Caco-2 (cell line): ENCODE data around the gene FBXL4. TPM values are rescaled to one million over a fixed set of nuclear protein-coding genes. Genes with fewer than 3 reads are reported as not detected.

ENCODE experiments used
- BruUV-seq: library from RNA; stranded (reverse); fragments of 400-500 nt; replicated peaks from 2 replicates; lab custom pipeline; 2021; lab: Mats Ljungman, UMichigan
- CTCF ChIA-PET: fragments of 300-600 bp; sonication (Branson Sonifier 250); formaldehyde crosslinking; loops from one replicate; lab custom pipeline; 2022; ENCODE audit warnings: antibody characterized with exemption; lab: Charles Lee
- POLR2A ChIA-PET: fragments of 300-600 bp; sonication (Branson Sonifier 250); formaldehyde crosslinking; loops from one replicate; lab custom pipeline; 2022; ENCODE audit warnings: antibody characterized with exemption; lab: Charles Lee
- DNase-seq, 2 experiments: peaks; one replicate each; pipeline versions ENCODE4 v3.0.0 to v3.0.0-alpha.2; 2020 to 2022
- H3K27me3 ChIP-seq: replicated peaks from 2 replicates; pipeline ENCODE4 v1.6.0; 2011; ENCODE audit warnings: low read length; ENCODE audit not compliant: control insufficient read depth, insufficient read depth
- H3K36me3 ChIP-seq: 2 replicates; pipeline ENCODE4 v1.5.1; 2011; ENCODE audit warnings: low read length; ENCODE audit not compliant: control insufficient read depth, insufficient read depth
- H3K4me1 ChIP-seq: fragments of 250-450 bp; sonication (Bioruptor Pico); 2 replicates; pipeline ENCODE4 v1.5.1; 2020; ENCODE audit warnings: mild to moderate bottlenecking
- H3K4me3 ChIP-seq: 2 replicates; pipeline ENCODE4 v1.5.1; 2011; ENCODE audit warnings: low read depth, mild to moderate bottlenecking, control low read depth, low read length
- H3K9me3 ChIP-seq: fragments of 250-450 bp; sonication (Bioruptor Pico); 2 replicates; pipeline ENCODE4 v1.5.1; 2020; ENCODE audit warnings: mild to moderate bottlenecking, moderate library complexity
- H3K27ac Mint-ChIP-seq: one replicate; pipeline ENCODE4 v1.8.0; 2022; ENCODE audit warnings: mixed read lengths; ENCODE audit not compliant: unreplicated experiment
- H3K27me3 Mint-ChIP-seq: one replicate; pipeline ENCODE4 v1.8.0; 2022; ENCODE audit warnings: mixed read lengths; ENCODE audit not compliant: insufficient read depth, unreplicated experiment
- H3K36me3 Mint-ChIP-seq: one replicate; pipeline ENCODE4 v1.8.0; 2022; ENCODE audit warnings: mild to moderate bottlenecking, mixed read lengths; ENCODE audit not compliant: insufficient read depth, unreplicated experiment
- H3K4me1 Mint-ChIP-seq: one replicate; pipeline ENCODE4 v1.8.0; 2022; ENCODE audit warnings: low read depth, mixed read lengths; ENCODE audit not compliant: unreplicated experiment
- H3K4me3 Mint-ChIP-seq: one replicate; pipeline ENCODE4 v1.8.0; 2022; ENCODE audit warnings: mild to moderate bottlenecking, moderate library complexity, mixed read lengths; ENCODE audit not compliant: unreplicated experiment
- H3K9me3 Mint-ChIP-seq: one replicate; pipeline ENCODE4 v1.8.0; 2022; ENCODE audit warnings: mixed read lengths; ENCODE audit not compliant: unreplicated experiment
- intact Hi-C: fragments of 100-400 bp; cut with micrococcal nuclease; formaldehyde crosslinking; loops from one replicate; pipeline ENCODE4 v1.10.0; 2022; ENCODE audit not compliant: unreplicated experiment
- total RNA-seq: library from RNA; stranded (reverse); gene quantifications from 2 replicates; pipeline ENCODE4 v1.2.3, GENCODE V29; 2022
- TF ChIP-seq, protein P1 (sequence below), 2 experiments: fragments of 200-600 bp in 1 of 2; IDR thresholded peaks; 1 replicate in 1 of 2; 2 replicates in 1 of 2; pipeline versions ENCODE4 v1.5.1 to v1.8.0; 2011 to 2022; ENCODE audit warnings: antibody characterized with exemption in 1 of 2, control low read depth in 1 of 2, inconsistent platforms in 1 of 2, low read depth in 1 of 2, low read length in 1 of 2, mild to moderate bottlenecking in 1 of 2, moderate library complexity in 1 of 2; ENCODE audit not compliant: insufficient read depth in 1 of 2, severe bottlenecking in 1 of 2, unreplicated experiment in 1 of 2

The FBXL4 gene
- total RNA-seq, 1 experiment from 2014 or later: 5.9 TPM

DNA sequence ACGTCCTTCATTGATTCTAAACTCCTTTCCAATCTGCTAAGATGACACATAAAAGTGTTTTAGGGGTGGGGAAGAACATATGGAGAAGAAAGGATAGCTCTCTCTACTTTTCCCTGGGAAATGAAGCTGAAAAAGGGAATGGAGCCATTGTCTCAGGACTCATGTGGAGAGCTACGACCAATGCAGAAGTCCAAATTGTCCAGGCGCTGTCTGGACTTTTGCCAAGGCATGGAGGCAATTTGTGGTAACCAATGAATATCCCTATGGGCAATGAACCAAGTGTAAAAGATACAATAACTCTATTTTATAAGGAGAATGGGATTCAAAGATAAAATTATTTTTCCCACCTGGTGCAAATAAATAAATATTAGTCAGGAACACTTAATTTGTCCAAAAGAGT is 16.1 kb downstream of the FBXL4 start:
- Mint-ChIP-seq H3K4me3 (no peak overlapping the region), H3K27ac (no peak overlapping the region), H3K4me1 (no peaks in the 10 kb centered on the region), H3K9me3 (no peaks in the 10 kb centered on the region), H3K27me3 (no peaks in the 10 kb centered on the region), H3K36me3 (peaks cover 8% of the 10 kb centered on the region)
- no peak for DNase-seq
- no peak overlapping the region for H3K4me3 ChIP-seq
- TF ChIP-seq, protein P1, sequence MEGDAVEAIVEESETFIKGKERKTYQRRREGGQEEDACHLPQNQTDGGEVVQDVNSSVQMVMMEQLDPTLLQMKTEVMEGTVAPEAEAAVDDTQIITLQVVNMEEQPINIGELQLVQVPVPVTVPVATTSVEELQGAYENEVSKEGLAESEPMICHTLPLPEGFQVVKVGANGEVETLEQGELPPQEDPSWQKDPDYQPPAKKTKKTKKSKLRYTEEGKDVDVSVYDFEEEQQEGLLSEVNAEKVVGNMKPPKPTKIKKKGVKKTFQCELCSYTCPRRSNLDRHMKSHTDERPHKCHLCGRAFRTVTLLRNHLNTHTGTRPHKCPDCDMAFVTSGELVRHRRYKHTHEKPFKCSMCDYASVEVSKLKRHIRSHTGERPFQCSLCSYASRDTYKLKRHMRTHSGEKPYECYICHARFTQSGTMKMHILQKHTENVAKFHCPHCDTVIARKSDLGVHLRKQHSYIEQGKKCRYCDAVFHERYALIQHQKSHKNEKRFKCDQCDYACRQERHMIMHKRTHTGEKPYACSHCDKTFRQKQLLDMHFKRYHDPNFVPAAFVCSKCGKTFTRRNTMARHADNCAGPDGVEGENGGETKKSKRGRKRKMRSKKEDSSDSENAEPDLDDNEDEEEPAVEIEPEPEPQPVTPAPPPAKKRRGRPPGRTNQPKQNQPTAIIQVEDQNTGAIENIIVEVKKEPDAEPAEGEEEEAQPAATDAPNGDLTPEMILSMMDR (IDR thresholded peaks at IDR 0.05; ENCODE audit: insufficient read depth in 1 of 2, low read depth in 1 of 2, low read length in 1 of 2, severe bottlenecking in 1 of 2, unreplicated experiment in 1 of 2): no peak
- H3K27me3 ChIP-seq: no peaks in the 10 kb centered on the region
- no TSS peak for BruUV-seq
- no peaks in the 10 kb centered on the region for H3K4me1 ChIP-seq
- H3K36me3 ChIP-seq: no peaks in the 10 kb centered on the region
- ChIA-PET POLR2A (no interaction called here), CTCF (no interaction called here)
- intact Hi-C loops: no loop called here
- no peaks in the 10 kb centered on the region for H3K9me3 ChIP-seq

DNA sequence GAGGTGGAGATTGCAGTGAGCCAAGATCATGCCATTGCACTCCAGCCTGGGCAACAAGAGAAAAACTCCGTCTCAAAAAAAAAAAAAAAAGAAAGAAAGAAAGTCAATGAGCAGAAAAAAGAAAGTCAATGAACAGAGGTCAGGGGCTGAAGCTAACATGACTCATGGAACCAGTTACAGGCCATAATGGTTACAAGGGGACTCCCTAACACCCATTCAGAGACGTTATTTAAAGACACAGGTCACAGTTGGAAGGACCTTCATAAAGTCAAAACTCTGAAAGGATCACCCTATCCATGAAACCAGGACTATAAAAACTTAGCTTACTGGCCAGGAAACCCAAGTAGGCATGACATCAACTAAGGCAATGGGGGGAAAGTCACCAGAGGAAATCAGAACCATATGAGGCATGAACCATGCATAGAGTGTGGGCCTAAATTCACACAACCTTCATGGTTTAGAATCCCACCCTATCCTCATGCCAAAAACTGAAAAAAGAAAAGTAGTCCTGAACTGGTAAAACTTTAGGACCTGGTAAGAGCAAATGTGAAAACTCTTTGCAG is 18.2 kb downstream of the FBXL4 start:
- peaks cover 8% of the 10 kb centered on the region for H3K36me3 Mint-ChIP-seq
- H3K4me3 ChIP-seq: no peak overlapping the region
- no peaks in the 10 kb centered on the region for H3K4me1 Mint-ChIP-seq
- no peaks in the 10 kb centered on the region for H3K9me3 Mint-ChIP-seq
- H3K4me1 ChIP-seq: no peaks in the 10 kb centered on the region
- no peaks in the 10 kb centered on the region for H3K36me3 ChIP-seq
- intact Hi-C loops: no loop called here
- no peaks in the 10 kb centered on the region for H3K27me3 ChIP-seq
- BruUV-seq: no TSS peak
- TF ChIP-seq, protein P1 (IDR thresholded peaks at IDR 0.05; ENCODE audit: insufficient read depth in 1 of 2, low read depth in 1 of 2, low read length in 1 of 2, severe bottlenecking in 1 of 2, unreplicated experiment in 1 of 2): no peak
- CTCF ChIA-PET: no interaction called here
- no peak for DNase-seq
- POLR2A ChIA-PET: no interaction called here
- no peak overlapping the region for H3K4me3 Mint-ChIP-seq
- H3K27ac Mint-ChIP-seq: no peak overlapping the region
- H3K27me3 Mint-ChIP-seq: no peaks in the 10 kb centered on the region
- H3K9me3 ChIP-seq: no peaks in the 10 kb centered on the region

DNA sequence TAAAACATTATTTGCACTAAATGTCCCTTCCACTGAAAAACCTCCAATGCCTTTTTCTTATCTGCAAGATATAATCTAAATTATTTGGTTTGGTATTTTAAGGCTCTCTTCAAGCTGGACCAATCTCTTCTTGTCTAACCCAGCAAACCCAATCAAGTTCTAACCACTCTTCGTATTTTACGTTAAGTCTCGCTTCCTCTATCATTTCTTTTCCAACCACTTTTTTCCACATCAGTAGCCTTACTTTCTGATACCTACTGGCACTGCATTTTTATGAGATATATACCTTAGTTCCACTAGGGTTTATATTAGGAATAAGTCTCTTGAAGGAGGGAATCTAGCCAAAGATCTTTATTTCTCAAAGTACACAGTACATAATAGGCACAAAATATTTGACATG is 19.1 kb downstream of the FBXL4 start:
- Mint-ChIP-seq H3K27ac (no peak overlapping the region), H3K4me1 (no peaks in the 10 kb centered on the region), H3K36me3 (peaks cover 8% of the 10 kb centered on the region), H3K4me3 (no peak overlapping the region), H3K27me3 (no peaks in the 10 kb centered on the region), H3K9me3 (no peaks in the 10 kb centered on the region)
- ChIA-PET POLR2A (no interaction called here), CTCF (no interaction called here)
- BruUV-seq: no TSS peak
- Histone ChIP-seq H3K9me3 (no peaks in the 10 kb centered on the region), H3K4me1 (no peaks in the 10 kb centered on the region), H3K36me3 (no peaks in the 10 kb centered on the region), H3K27me3 (no peaks in the 10 kb centered on the region), H3K4me3 (no peak overlapping the region)
- TF ChIP-seq, protein P1 (IDR thresholded peaks at IDR 0.05; ENCODE audit: insufficient read depth in 1 of 2, low read depth in 1 of 2, low read length in 1 of 2, severe bottlenecking in 1 of 2, unreplicated experiment in 1 of 2): no peak
- intact Hi-C loops: no loop called here
- DNase-seq: no peak
